Neural crest cell (in vitro differentiated cells): ENCODE data around the gene CAPN5. TPM values are rescaled to one million over a fixed set of nuclear protein-coding genes. Genes with fewer than 3 reads are reported as not detected.

ENCODE experiments used
- DNase-seq: peaks from one replicate; pipeline ENCODE4 v3.0.0; 2021; ENCODE audit warnings: low read depth, mixed read lengths, low spot score
- H3K27ac Mint-ChIP-seq: one replicate; pipeline ENCODE4 v1.8.0; 2021; ENCODE audit warnings: mild to moderate bottlenecking, mixed read lengths; ENCODE audit not compliant: unreplicated experiment
- H3K27me3 Mint-ChIP-seq: 2 replicates; pipeline ENCODE4 v1.8.0; 2021; ENCODE audit warnings: low read depth, mild to moderate bottlenecking, mixed read lengths
- H3K36me3 Mint-ChIP-seq: 2 replicates; pipeline ENCODE4 v1.8.0; 2021; ENCODE audit warnings: low read depth, mild to moderate bottlenecking, mixed read lengths
- H3K4me1 Mint-ChIP-seq: 2 replicates; pipeline ENCODE4 v1.8.0; 2021; ENCODE audit warnings: mixed read lengths
- H3K4me3 Mint-ChIP-seq: one replicate; pipeline ENCODE4 v1.8.0; 2021; ENCODE audit warnings: mild to moderate bottlenecking, mixed read lengths
- H3K9me3 Mint-ChIP-seq: 2 replicates; pipeline ENCODE4 v1.8.0; 2021; ENCODE audit warnings: mixed read lengths
- CTCF ChIP-seq: fragments of 200-600 bp; sonication (generic); conservative IDR thresholded peaks from 2 replicates; pipeline ENCODE4 v1.5.0; 2021; ENCODE audit warnings: antibody characterized with exemption, mild to moderate bottlenecking
- total RNA-seq: library from RNA; stranded (reverse); gene quantifications from 2 replicates; pipeline ENCODE4 v1.2.1, GENCODE V29; 2021

The CAPN5 gene
- total RNA-seq, 1 donor from 2014 or later, result 25.8 TPM

DNA sequence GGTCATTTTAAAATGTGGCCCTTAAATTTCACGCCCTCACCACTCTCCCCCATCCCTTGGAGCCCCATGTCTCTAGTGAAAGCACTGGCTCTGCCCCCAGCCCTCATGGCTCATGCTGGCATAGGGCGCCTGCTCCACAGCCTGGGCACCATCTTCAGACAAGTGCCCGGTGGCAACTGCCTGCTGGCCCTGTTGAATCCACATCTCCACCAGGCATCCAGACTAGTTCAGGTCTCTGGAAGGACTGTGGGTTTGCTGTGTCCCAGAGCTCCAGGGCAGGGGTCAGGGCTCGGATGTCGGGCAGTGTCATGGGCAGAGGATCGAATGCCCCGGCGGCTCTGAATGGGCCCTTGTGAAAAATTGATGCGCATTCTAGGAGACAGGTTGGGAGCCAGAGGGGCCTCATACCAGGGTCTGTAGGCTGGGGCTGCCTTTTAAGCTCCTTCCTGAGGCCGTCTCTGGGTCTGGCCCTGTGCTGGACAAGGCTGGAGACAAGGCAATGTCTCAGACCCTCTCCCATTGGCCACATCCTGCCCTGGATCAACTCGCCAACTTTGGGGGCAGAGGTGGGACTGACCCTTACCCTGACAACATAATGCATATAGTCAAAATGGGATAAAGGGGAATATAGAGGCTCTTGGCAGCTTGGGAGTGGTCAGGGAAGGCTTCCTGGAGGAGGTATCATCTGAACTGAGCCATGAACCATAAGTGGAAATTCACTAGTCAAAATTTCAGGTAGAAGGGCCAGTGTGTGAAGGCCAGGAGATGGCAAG lies 62.5 kb downstream of the CAPN5 start:
- H3K27ac Mint-ChIP-seq, result no peak overlapping the region
- peaks cover 33% of the 10 kb centered on the region for H3K4me1 Mint-ChIP-seq
- no peaks in the 10 kb centered on the region for H3K36me3 Mint-ChIP-seq
- peak overlapping the region; percentile 12 for H3K4me3 Mint-ChIP-seq
- no peak for DNase-seq
- no peak for TF ChIP-seq CTCF
- H3K9me3 Mint-ChIP-seq, result no peaks in the 10 kb centered on the region
- no peaks in the 10 kb centered on the region for H3K27me3 Mint-ChIP-seq

- H3K9me3 Mint-ChIP-seq, result no peaks in the 10 kb centered on the region
- peaks cover 33% of the 10 kb centered on the region for H3K4me1 Mint-ChIP-seq
- no peak for DNase-seq
- H3K4me3 Mint-ChIP-seq, result no peak overlapping the region
- no peaks in the 10 kb centered on the region for H3K36me3 Mint-ChIP-seq
- no peaks in the 10 kb centered on the region for H3K27me3 Mint-ChIP-seq
- H3K27ac Mint-ChIP-seq, result no peak overlapping the region
- TF ChIP-seq CTCF, result no peak
Observed at GRCh38 chr11:77129842-77130756, 63.3 kb downstream of the CAPN5 start.

- Mint-ChIP-seq H3K4me3 (no peak overlapping the region), H3K36me3 (no peaks in the 10 kb centered on the region), H3K27me3 (no peaks in the 10 kb centered on the region), H3K4me1 (peaks cover 33% of the 10 kb centered on the region), H3K27ac (no peak overlapping the region), H3K9me3 (no peaks in the 10 kb centered on the region)
- no peak for TF ChIP-seq CTCF
- no peak for DNase-seq
Observed at GRCh38 chr11:77130763-77131513, 64.2 kb downstream of the CAPN5 start.

- peaks cover 29% of the 10 kb centered on the region for H3K4me1 Mint-ChIP-seq
- DNase-seq, result no peak
- H3K4me3 Mint-ChIP-seq, result no peak overlapping the region
- H3K9me3 Mint-ChIP-seq, result no peaks in the 10 kb centered on the region
- H3K36me3 Mint-ChIP-seq, result no peaks in the 10 kb centered on the region
- TF ChIP-seq CTCF, result no peak
- H3K27ac Mint-ChIP-seq, result no peak overlapping the region
- no peaks in the 10 kb centered on the region for H3K27me3 Mint-ChIP-seq
Observed at GRCh38 chr11:77131560-77131959, 64.8 kb downstream of the CAPN5 start.

GRCh38 chr11:77135069-77135468 lies 68.3 kb downstream of the CAPN5 start:
- no peak for TF ChIP-seq CTCF
- H3K27ac Mint-ChIP-seq, result no peak overlapping the region
- no peaks in the 10 kb centered on the region for H3K27me3 Mint-ChIP-seq
- no peak for DNase-seq
- H3K4me3 Mint-ChIP-seq, result no peak overlapping the region
- H3K9me3 Mint-ChIP-seq, result no peaks in the 10 kb centered on the region
- no peaks in the 10 kb centered on the region for H3K36me3 Mint-ChIP-seq
- H3K4me1 Mint-ChIP-seq, result peaks cover 9% of the 10 kb centered on the region
